HCT116 (cell line): ENCODE measurements around the gene DET1. TPM values are rescaled to one million over a fixed set of nuclear protein-coding genes. Genes with fewer than 3 reads are reported as not detected.
A peak's percentile ranks its signal among the peaks of the same experiment; 100 is the strongest.

ENCODE experiments used
- ATAC-seq: fragments of 200-7000 bp; cut with Tn5 transposase; 2 replicates; pipeline ENCODE4 v1.9.1; 2020; ENCODE audit warnings: mild to moderate bottlenecking, moderate library complexity
- BruUV-seq: library from RNA; stranded (reverse); fragments of 400-500 nt; replicated peaks from 2 replicates; lab custom pipeline; 2021; lab: Mats Ljungman, UMichigan
- CTCF ChIA-PET: fragments of 300-600 bp; sonication (Branson Sonifier 250); formaldehyde crosslinking; loops from one replicate; lab custom pipeline; 2021; ENCODE audit warnings: antibody characterized with exemption; lab: Charles Lee
- POLR2A ChIA-PET: fragments of 300-600, 350-600 bp; sonication (Branson Sonifier 250); formaldehyde crosslinking; loops from one replicate; lab custom pipeline; 2021; ENCODE audit warnings: antibody characterized with exemption; lab: Charles Lee
- RAD21 ChIA-PET, 2 experiments: fragments of 300-600 bp; sonication (Branson Sonifier 250); formaldehyde crosslinking; loops; one replicate each; lab custom pipeline; 2023; ENCODE audit warnings: low total read pairs in 2 of 2; ENCODE audit not compliant: uncharacterized antibody in 2 of 2, unreplicated experiment in 2 of 2, low non-redundant PET in 1 of 2; lab: Charles Lee
- DNase-seq: peaks from one replicate; pipeline ENCODE4 v3.0.0-alpha.2; 2010; ENCODE audit warnings: low read depth, low spot score
- H2AFZ ChIP-seq: fragments of 200-600 bp; shearing (Covaris generic), sonication (generic); 2 replicates; pipeline ENCODE4 v1.6.1; 2017; ENCODE audit warnings: low read depth, mixed run types, mixed read lengths, antibody characterized with exemption, low read length; ENCODE audit not compliant: poor library complexity, severe bottlenecking
- H3K27ac ChIP-seq: 2 replicates; pipeline ENCODE4 v1.5.1; 2012; ENCODE audit warnings: low read depth, low read length
- H3K27me3 ChIP-seq: fragments of 200-600 bp; sonication (generic); 2 replicates; pipeline ENCODE4 v1.6.1; 2016; ENCODE audit warnings: mixed run types, low read length, mixed read lengths; ENCODE audit not compliant: insufficient read depth
- H3K36me3 ChIP-seq, 2 experiments: fragments of 200-500 bp in 1 of 2; fragments of 200-600 bp in 1 of 2; sonication (Bioruptor generic) in 1 of 2; sonication (generic) in 1 of 2; 2 replicates each; pipeline versions ENCODE4 v1.5.1 to v1.6.1; 2014 to 2016; ENCODE audit warnings: low read length in 2 of 2, inconsistent platforms in 1 of 2, mixed read lengths in 1 of 2, mixed run types in 1 of 2; ENCODE audit not compliant: insufficient read depth in 2 of 2, control insufficient read depth in 1 of 2
- H3K4me1 ChIP-seq, 2 experiments: fragments of 200-600 bp in 1 of 2; sonication (generic) in 1 of 2; 2 replicates each; pipeline versions ENCODE4 v1.5.1 to v1.6.1; 2012 to 2017; ENCODE audit warnings: low read length in 2 of 2, inconsistent platforms in 1 of 2, mild to moderate bottlenecking in 1 of 2, mixed read lengths in 1 of 2, mixed run types in 1 of 2, moderate library complexity in 1 of 2; ENCODE audit not compliant: insufficient read depth in 2 of 2, control insufficient read depth in 1 of 2
- H3K4me2 ChIP-seq: fragments of 200-600 bp; sonication (generic); 2 replicates; pipeline ENCODE4 v1.6.1; 2017; ENCODE audit warnings: mixed run types, low read length, mixed read lengths
- H3K4me3 ChIP-seq, 2 experiments: fragments of 200-600 bp in 1 of 2; sonication (generic) in 1 of 2; replicated peaks in 1 of 2; 2 replicates each; pipeline ENCODE4 v1.5.1; 2011 to 2016; ENCODE audit warnings: low read length in 2 of 2, control low read depth in 1 of 2, low read depth in 1 of 2, mild to moderate bottlenecking in 1 of 2, mixed read lengths in 1 of 2, mixed run types in 1 of 2
- H3K79me2 ChIP-seq: fragments of 200-600 bp; sonication (generic); 2 replicates; pipeline ENCODE4 v1.6.1; 2017; ENCODE audit warnings: mild to moderate bottlenecking, mixed run types, low read length, moderate library complexity, mixed read lengths; ENCODE audit not compliant: insufficient read depth
- H3K9ac ChIP-seq: fragments of 200-600 bp; sonication (generic); 2 replicates; pipeline ENCODE4 v1.6.1; 2016; ENCODE audit warnings: low read length, mixed read lengths
- H3K9me2 ChIP-seq: fragments of 200-600 bp; sonication (generic), shearing (Covaris generic); 2 replicates; pipeline ENCODE4 v1.6.1; 2017; ENCODE audit warnings: mixed run types, mild to moderate bottlenecking, moderate library complexity; ENCODE audit not compliant: insufficient read depth
- H3K9me3 ChIP-seq, 2 experiments: fragments of 200-500 bp in 1 of 2; fragments of 200-600 bp in 1 of 2; sonication (Bioruptor generic) in 1 of 2; sonication (generic) in 1 of 2; 2 replicates each; pipeline ENCODE4 v1.6.1; 2014 to 2017; ENCODE audit warnings: low read length in 2 of 2, mixed read lengths in 2 of 2, inconsistent platforms in 1 of 2, low read depth in 1 of 2, mild to moderate bottlenecking in 1 of 2, mixed run types in 1 of 2, moderate library complexity in 1 of 2; ENCODE audit not compliant: control insufficient read depth in 1 of 2, insufficient read depth in 1 of 2
- H4K20me1 ChIP-seq: fragments of 200-600 bp; sonication (generic), shearing (Covaris generic); 2 replicates; pipeline ENCODE4 v1.6.1; 2017; ENCODE audit warnings: mixed run types, mild to moderate bottlenecking, moderate library complexity; ENCODE audit not compliant: insufficient read depth
- EGR1 ChIP-seq: IDR thresholded peaks from 2 replicates; pipeline ENCODE4 v1.6.1; 2012; ENCODE audit warnings: low read depth
- ELF1 ChIP-seq: IDR thresholded peaks from 2 replicates; pipeline ENCODE4 v1.6.1; 2012; ENCODE audit warnings: low read depth, borderline replicate concordance
- EZH2 ChIP-seq: fragments of 200-600 bp; sonication (generic); IDR thresholded peaks from 2 replicates; pipeline ENCODE4 v1.6.1; 2017; ENCODE audit warnings: antibody characterized with exemption, mixed run types
- POLR2AphosphoS5 ChIP-seq: IDR thresholded peaks from 2 replicates; pipeline ENCODE4 v1.6.1; 2011; ENCODE audit warnings: mild to moderate bottlenecking, low read depth, low read length, moderate library complexity
- SIN3A ChIP-seq: IDR thresholded peaks from 2 replicates; pipeline ENCODE4 v1.6.1; 2012; ENCODE audit warnings: low read depth
- SP1 ChIP-seq: IDR thresholded peaks from 2 replicates; pipeline ENCODE4 v1.6.1; 2012; ENCODE audit warnings: low read depth
- SRF ChIP-seq: IDR thresholded peaks from 2 replicates; pipeline ENCODE4 v1.6.1; 2012; ENCODE audit warnings: low read depth
- TCF7L2 ChIP-seq: IDR thresholded peaks from 2 replicates; pipeline ENCODE4 v1.7.0; 2011; ENCODE audit warnings: borderline replicate concordance, inconsistent platforms; ENCODE audit not compliant: insufficient read depth, insufficient read length; ENCODE audit errors: extremely low read depth
- ZFX ChIP-seq: fragments of 450-650 bp; IDR thresholded peaks from 2 replicates; pipeline ENCODE4 v1.6.1; 2017
- ZNF274 ChIP-seq: fragments of 200-500 bp; sonication (Bioruptor generic); IDR thresholded peaks from 2 replicates; pipeline ENCODE4 v1.6.1; 2014; ENCODE audit warnings: mild to moderate bottlenecking, low read depth, low read length, inconsistent platforms
- intact Hi-C: fragments of 100-400 bp; cut with micrococcal nuclease; formaldehyde crosslinking; loops from 2 replicates; pipeline ENCODE4 v1.10.0; 2022
- total RNA-seq: library from RNA; stranded (reverse); gene quantifications from one replicate; pipeline ENCODE4 v1.2.1, GENCODE V29; 2021; ENCODE audit not compliant: unreplicated experiment
- TF ChIP-seq, protein P1 (sequence below): IDR thresholded peaks from 2 replicates; pipeline ENCODE4 v1.6.1; 2012; ENCODE audit warnings: low read depth
- TF ChIP-seq, protein P2 (sequence below): IDR thresholded peaks from 2 replicates; pipeline ENCODE4 v1.6.1; 2012
- TF ChIP-seq, protein P3 (sequence below): IDR thresholded peaks from 2 replicates; pipeline ENCODE4 v1.6.1; 2012
- TF ChIP-seq, protein P4 (sequence below), 3 experiments: fragments of 200-600 bp in 1 of 3; sonication (generic) in 1 of 3; IDR thresholded peaks in 2 of 3; conservative IDR thresholded peaks in 1 of 3; 2 replicates each; pipeline ENCODE4 v1.5.1; 2012 to 2017; ENCODE audit warnings: low read depth in 2 of 3, low read length in 2 of 3, antibody characterized with exemption in 1 of 3, borderline replicate concordance in 1 of 3, control low read depth in 1 of 3, mild to moderate bottlenecking in 1 of 3, mixed read lengths in 1 of 3, mixed run types in 1 of 3, moderate library complexity in 1 of 3; ENCODE audit not compliant: insufficient read depth in 1 of 3

DET1 gene
- total RNA-seq, 1 experiment from 2014 or later = 2.5 TPM

DNA sequence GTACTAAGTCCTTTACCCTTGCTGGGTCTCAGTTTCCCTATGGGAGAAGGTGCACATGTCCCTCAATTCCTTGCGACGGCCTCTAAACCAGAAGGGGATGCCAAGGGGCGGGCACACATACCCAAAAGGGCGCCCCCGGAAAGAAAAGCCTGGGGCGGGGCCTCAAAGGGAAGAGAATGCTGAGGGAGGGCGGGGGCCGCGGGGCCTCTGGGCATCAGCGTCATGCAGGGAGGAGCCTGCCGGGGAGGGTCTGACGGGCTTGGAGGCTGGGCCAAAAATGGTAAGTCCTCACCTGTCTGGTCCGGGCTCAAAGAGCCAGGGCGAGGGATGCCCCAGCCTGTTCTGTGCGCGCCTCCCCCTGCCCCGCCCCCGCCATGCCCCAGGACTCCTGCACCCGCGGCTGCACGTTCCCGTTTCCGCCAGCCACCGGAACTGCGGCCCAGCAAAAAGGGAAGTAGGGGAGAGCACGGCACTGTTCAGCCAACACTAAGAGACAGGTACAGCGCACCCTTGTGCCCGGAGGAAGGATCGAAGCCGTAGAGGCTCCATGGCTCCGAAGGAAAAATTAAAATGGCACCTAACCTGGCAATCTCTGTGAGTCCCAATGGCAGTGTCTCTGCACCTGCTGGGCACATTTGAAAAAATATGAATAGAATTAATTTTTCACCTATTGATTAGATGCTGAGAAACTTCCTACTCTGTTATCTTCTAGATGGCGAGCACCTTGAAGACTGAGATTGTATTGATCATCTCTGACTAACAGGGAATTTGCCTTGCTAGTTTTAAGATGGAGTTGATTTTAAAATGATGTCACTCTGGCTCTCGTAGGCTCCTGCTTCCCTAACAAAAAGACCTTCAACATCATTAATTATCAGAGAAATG lies at the start of gene DET1 (continued):
- TF ChIP-seq, protein P1, sequence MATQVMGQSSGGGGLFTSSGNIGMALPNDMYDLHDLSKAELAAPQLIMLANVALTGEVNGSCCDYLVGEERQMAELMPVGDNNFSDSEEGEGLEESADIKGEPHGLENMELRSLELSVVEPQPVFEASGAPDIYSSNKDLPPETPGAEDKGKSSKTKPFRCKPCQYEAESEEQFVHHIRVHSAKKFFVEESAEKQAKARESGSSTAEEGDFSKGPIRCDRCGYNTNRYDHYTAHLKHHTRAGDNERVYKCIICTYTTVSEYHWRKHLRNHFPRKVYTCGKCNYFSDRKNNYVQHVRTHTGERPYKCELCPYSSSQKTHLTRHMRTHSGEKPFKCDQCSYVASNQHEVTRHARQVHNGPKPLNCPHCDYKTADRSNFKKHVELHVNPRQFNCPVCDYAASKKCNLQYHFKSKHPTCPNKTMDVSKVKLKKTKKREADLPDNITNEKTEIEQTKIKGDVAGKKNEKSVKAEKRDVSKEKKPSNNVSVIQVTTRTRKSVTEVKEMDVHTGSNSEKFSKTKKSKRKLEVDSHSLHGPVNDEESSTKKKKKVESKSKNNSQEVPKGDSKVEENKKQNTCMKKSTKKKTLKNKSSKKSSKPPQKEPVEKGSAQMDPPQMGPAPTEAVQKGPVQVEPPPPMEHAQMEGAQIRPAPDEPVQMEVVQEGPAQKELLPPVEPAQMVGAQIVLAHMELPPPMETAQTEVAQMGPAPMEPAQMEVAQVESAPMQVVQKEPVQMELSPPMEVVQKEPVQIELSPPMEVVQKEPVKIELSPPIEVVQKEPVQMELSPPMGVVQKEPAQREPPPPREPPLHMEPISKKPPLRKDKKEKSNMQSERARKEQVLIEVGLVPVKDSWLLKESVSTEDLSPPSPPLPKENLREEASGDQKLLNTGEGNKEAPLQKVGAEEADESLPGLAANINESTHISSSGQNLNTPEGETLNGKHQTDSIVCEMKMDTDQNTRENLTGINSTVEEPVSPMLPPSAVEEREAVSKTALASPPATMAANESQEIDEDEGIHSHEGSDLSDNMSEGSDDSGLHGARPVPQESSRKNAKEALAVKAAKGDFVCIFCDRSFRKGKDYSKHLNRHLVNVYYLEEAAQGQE = no peak
- TF ChIP-seq, protein P2, sequence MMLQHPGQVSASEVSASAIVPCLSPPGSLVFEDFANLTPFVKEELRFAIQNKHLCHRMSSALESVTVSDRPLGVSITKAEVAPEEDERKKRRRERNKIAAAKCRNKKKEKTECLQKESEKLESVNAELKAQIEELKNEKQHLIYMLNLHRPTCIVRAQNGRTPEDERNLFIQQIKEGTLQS = no peak
- TF ChIP-seq SIN3A = peak; percentile 30; the same call in 1 of the 2 replicates
- TF ChIP-seq ZFX = no peak

DNA sequence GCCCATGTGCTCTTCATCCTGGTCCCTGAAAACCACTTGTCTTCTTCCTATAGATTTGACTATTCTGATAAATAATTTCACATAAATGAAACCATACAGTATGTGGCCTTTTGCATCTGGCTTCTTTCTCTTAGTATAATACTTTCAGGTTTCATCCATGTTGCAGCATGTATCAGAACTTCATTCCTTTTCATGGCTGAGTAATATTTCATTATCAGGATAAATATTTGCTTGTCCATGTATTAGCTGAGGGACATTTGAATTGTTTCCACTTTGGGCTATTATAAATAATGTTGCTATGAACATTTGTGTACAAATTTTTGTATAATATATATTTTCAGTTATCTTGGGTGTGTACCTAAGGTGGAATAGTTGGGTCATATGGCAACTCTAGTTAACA lies 44.9 kb upstream of the DET1 start:
- Histone ChIP-seq H3K79me2 (no peaks in the 10 kb centered on the region), H3K9ac (no peak overlapping the region), H3K4me2 (no peak overlapping the region), H4K20me1 (no peaks in the 10 kb centered on the region), H3K36me3 (no peaks in the 10 kb centered on the region), H3K9me2 (no peaks in the 10 kb centered on the region), H3K4me3 (no peak overlapping the region), H3K27me3 (peaks cover 12% of the 10 kb centered on the region), H2AFZ (no peak overlapping the region), H3K27ac (no peak overlapping the region), H3K4me1 (peaks cover 0 to 9% of the 10 kb centered on the region in 2 experiments; a peak in 2 of 4 replicates), H3K9me3 (no peaks in the 10 kb centered on the region)
- BruUV-seq = no TSS peak
- ChIA-PET CTCF (no interaction called here), POLR2A (no interaction called here), RAD21 (no interaction called here)
- DNase-seq (no peak), ATAC-seq (no peak)
- intact Hi-C loops = no loop called here
- TF ChIP-seq TCF7L2 = no peak
- TF ChIP-seq EZH2 = no peak
- no peak for TF ChIP-seq ZNF274
- TF ChIP-seq SRF = no peak
- TF ChIP-seq, protein P3, sequence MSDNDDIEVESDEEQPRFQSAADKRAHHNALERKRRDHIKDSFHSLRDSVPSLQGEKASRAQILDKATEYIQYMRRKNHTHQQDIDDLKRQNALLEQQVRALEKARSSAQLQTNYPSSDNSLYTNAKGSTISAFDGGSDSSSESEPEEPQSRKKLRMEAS = no peak
- TF ChIP-seq EGR1 = no peak
- TF ChIP-seq POLR2AphosphoS5 = no peak
- TF ChIP-seq SP1 = no peak
- TF ChIP-seq, protein P1 = no peak
- TF ChIP-seq ELF1 = no peak
- TF ChIP-seq, protein P4, sequence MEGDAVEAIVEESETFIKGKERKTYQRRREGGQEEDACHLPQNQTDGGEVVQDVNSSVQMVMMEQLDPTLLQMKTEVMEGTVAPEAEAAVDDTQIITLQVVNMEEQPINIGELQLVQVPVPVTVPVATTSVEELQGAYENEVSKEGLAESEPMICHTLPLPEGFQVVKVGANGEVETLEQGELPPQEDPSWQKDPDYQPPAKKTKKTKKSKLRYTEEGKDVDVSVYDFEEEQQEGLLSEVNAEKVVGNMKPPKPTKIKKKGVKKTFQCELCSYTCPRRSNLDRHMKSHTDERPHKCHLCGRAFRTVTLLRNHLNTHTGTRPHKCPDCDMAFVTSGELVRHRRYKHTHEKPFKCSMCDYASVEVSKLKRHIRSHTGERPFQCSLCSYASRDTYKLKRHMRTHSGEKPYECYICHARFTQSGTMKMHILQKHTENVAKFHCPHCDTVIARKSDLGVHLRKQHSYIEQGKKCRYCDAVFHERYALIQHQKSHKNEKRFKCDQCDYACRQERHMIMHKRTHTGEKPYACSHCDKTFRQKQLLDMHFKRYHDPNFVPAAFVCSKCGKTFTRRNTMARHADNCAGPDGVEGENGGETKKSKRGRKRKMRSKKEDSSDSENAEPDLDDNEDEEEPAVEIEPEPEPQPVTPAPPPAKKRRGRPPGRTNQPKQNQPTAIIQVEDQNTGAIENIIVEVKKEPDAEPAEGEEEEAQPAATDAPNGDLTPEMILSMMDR (IDR thresholded peaks at IDR 0.05 in 2 of 3, conservative IDR thresholded peaks at IDR 0.05 in 1 of 3; ENCODE audit: borderline replicate concordance in 1 of 3, insufficient read depth in 1 of 3, low read depth in 2 of 3, low read length in 2 of 3) = no peak
